Kidney (tissue), 14 donors: ENCODE results near the gene EDNRB. TPM values are rescaled to one million over a fixed set of nuclear protein-coding genes. Genes with fewer than 3 reads are reported as not detected.

Experiments used
- DNase-seq, 5 donors: peaks; one replicate each; pipeline ENCODE4 v3.0.0-alpha.2; 2013 to 2020
- FAIRE-seq: peaks from 2 replicates; lab custom pipeline; 2012; peaks lifted over from hg19 to GRCh38; lab: Jason Lieb, UNC
- H3K27ac ChIP-seq, 2 donors: one replicate each; pipeline ENCODE4 v1.7.0; 2013; ENCODE audit warnings: low read depth in 2 of 2, low read length in 2 of 2, inconsistent platforms in 1 of 2
- H3K27me3 ChIP-seq: one replicate; pipeline ENCODE4 v1.7.1; 2013; ENCODE audit warnings: low read length, inconsistent platforms; ENCODE audit not compliant: control insufficient read depth, insufficient read depth
- H3K36me3 ChIP-seq, 3 donors: one replicate each; pipeline versions ENCODE4 v1.7.0 to v1.7.1; 2013; ENCODE audit warnings: low read length in 3 of 3, control low read depth in 1 of 3, inconsistent platforms in 1 of 3; ENCODE audit not compliant: insufficient read depth in 3 of 3, control insufficient read depth in 2 of 3
- H3K4me1 ChIP-seq, 3 donors: one replicate each; pipeline versions ENCODE4 v1.7.0 to v1.7.1; 2013; ENCODE audit warnings: low read length in 3 of 3, inconsistent platforms in 1 of 3, low read depth in 1 of 3; ENCODE audit not compliant: control insufficient read depth in 2 of 3, insufficient read depth in 2 of 3
- H3K4me3 ChIP-seq, 3 donors: one replicate each; pipeline versions ENCODE4 v1.7.0 to v1.8.1; 2013; ENCODE audit warnings: low read length in 3 of 3, control low read depth in 1 of 3, inconsistent platforms in 1 of 3
- H3K9ac ChIP-seq, 3 donors: one replicate each; pipeline versions ENCODE4 v1.7.0 to v1.7.1; 2013; ENCODE audit warnings: low read length in 3 of 3, control low read depth in 1 of 3, inconsistent platforms in 1 of 3
- H3K9me3 ChIP-seq, 3 donors: one replicate each; pipeline versions ENCODE4 v1.7.0 to v1.7.1; 2013; ENCODE audit warnings: low read length in 3 of 3, control low read depth in 1 of 3, inconsistent platforms in 1 of 3; ENCODE audit not compliant: control insufficient read depth in 2 of 3, insufficient read depth in 1 of 3
- intact Hi-C: fragments of 100-400 bp; cut with DNase I; formaldehyde crosslinking; loops from one replicate; pipeline ENCODE4 v1.11.1; 2022
- polyA plus RNA-seq: library from polyadenylated mRNA; stranded (reverse); fragments of 350-450 nt; fragmentation: Illumina TruSeq; extraction: RNeasy Lipid Tissue Mini Kit (QIAGEN cat#74804); gene quantifications from one replicate; pipeline ENCODE4 v1.2.3, GENCODE V29; 2014; ENCODE audit warnings: low read depth, low replicate concordance; ENCODE audit not compliant: insufficient read depth
- total RNA-seq: library from RNA; stranded (reverse); fragmentation: NEBNext Ultra II Directional; extraction: Animal tissue kit (Norgen Biotek cat#: 25700); gene quantifications from one replicate; pipeline ENCODE4 v1.2.1, GENCODE V29; 2021
- TF ChIP-seq, protein P1 (sequence below): IDR thresholded peaks from 3 replicates; pipeline ENCODE4 v1.5.1; 2012; ENCODE audit warnings: mild to moderate bottlenecking, moderate library complexity, borderline replicate concordance; ENCODE audit not compliant: insufficient read depth; ENCODE audit errors: extremely low read depth
- donor health status: control.
- donor health status: control.
- donor health status: control.
- donor health status: control.
- donor health status: control.
- donor health status: DM: yes; HTN: yes; CAD: no.
- donor health status: Normal renal cell carcinoma (clear cell type).

EDNRB gene
- total and polyA plus RNA-seq, 2 donors from 2014 or later = 14.0 to 60.1 TPM

DNA sequence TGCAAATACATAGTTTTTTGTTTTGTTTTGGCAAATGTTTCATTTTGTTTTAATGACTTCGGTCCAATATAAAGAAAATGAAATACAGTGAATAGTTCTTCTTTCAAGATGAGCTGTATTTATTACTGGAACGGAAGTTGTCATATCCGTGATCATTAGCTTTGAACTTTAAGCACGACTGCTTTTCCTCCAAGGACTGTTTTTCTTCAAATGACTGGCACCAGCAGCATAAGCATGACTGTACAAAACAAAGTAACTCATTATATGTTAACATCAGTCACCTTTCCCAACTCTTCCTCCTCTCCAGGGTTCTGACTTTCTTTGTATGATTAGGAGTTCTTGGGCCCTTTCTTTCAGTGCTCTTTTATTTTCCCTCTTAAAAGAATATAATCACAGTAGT, 20.5 kb downstream of the EDNRB start:
- DNase-seq (peak in 1 of 5 donors; percentile 40), FAIRE-seq (peak; percentile 13)
- no peak overlapping the region for H3K4me3 ChIP-seq
- no peaks in the 10 kb centered on the region for H3K27me3 ChIP-seq
- H3K36me3 ChIP-seq = peaks cover 0 to 3% (median 0%) of the 10 kb centered on the region in 3 donors
- TF ChIP-seq, protein P1, sequence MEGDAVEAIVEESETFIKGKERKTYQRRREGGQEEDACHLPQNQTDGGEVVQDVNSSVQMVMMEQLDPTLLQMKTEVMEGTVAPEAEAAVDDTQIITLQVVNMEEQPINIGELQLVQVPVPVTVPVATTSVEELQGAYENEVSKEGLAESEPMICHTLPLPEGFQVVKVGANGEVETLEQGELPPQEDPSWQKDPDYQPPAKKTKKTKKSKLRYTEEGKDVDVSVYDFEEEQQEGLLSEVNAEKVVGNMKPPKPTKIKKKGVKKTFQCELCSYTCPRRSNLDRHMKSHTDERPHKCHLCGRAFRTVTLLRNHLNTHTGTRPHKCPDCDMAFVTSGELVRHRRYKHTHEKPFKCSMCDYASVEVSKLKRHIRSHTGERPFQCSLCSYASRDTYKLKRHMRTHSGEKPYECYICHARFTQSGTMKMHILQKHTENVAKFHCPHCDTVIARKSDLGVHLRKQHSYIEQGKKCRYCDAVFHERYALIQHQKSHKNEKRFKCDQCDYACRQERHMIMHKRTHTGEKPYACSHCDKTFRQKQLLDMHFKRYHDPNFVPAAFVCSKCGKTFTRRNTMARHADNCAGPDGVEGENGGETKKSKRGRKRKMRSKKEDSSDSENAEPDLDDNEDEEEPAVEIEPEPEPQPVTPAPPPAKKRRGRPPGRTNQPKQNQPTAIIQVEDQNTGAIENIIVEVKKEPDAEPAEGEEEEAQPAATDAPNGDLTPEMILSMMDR = no peak
- H3K4me1 ChIP-seq = peaks cover 0 to 2% (median 0%) of the 10 kb centered on the region in 3 donors
- H3K9me3 ChIP-seq = no peaks in the 10 kb centered on the region
- intact Hi-C loops = no loop called here
- H3K27ac ChIP-seq = peak overlapping the region; percentile 45 to 57
- no peak overlapping the region for H3K9ac ChIP-seq

GRCh38 chr13:77896977-77897376, 21.7 kb downstream of the EDNRB start:
- Histone ChIP-seq H3K4me3 (no peak overlapping the region), H3K27me3 (no peaks in the 10 kb centered on the region), H3K4me1 (peaks cover 0 to 2% (median 0%) of the 10 kb centered on the region in 3 donors), H3K27ac (peak overlapping the region; percentile 18 to 78), H3K36me3 (peaks cover 0 to 3% (median 0%) of the 10 kb centered on the region in 3 donors), H3K9ac (peak overlapping the region in 1 of 3 donors; percentile 29), H3K9me3 (no peaks in the 10 kb centered on the region)
- intact Hi-C loops = no loop called here
- FAIRE-seq (no peak), DNase-seq (no peak)
- TF ChIP-seq, protein P1 = no peak

DNA sequence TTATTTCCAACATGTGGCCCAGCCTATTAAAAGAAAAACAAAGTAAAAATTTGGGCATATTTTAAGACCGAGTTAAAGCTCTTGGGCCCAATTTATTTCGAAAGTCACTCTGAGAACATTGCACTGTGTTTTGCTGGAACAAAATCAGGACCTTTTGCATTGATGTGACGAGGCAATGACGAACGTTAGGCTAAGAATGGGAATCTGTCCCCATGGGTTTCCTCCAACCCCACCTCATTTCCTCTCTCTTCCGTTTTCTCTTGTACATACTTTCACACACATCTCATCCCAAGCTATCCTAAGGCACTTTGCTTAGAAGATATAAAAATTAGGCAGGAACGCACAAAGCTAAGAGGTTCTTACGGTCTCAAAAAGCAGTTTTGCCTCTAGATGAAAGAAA, 22.1 kb downstream of the EDNRB start:
- intact Hi-C loops = no loop called here
- FAIRE-seq (no peak), DNase-seq (peak in 1 of 5 donors; percentile 31)
- peak overlapping the region; percentile 18 to 78 for H3K27ac ChIP-seq
- TF ChIP-seq, protein P1 = no peak
- no peaks in the 10 kb centered on the region for H3K9me3 ChIP-seq
- H3K4me1 ChIP-seq = peaks cover 0 to 2% (median 0%) of the 10 kb centered on the region in 3 donors
- H3K9ac ChIP-seq = no peak overlapping the region
- peaks cover 0 to 3% (median 0%) of the 10 kb centered on the region in 3 donors for H3K36me3 ChIP-seq
- no peak overlapping the region for H3K4me3 ChIP-seq
- no peaks in the 10 kb centered on the region for H3K27me3 ChIP-seq

- Histone ChIP-seq H3K4me1 (peaks cover 0 to 2% (median 0%) of the 10 kb centered on the region in 3 donors), H3K4me3 (no peak overlapping the region), H3K36me3 (peaks cover 0 to under 1% (median 0%) of the 10 kb centered on the region in 3 donors), H3K9ac (no peak overlapping the region), H3K9me3 (no peaks in the 10 kb centered on the region), H3K27me3 (no peaks in the 10 kb centered on the region), H3K27ac (no peak overlapping the region)
- no peak for FAIRE-seq
- TF ChIP-seq, protein P1 = no peak
- intact Hi-C loops = no loop called here
- DNase-seq = no peak
These were observed 23.9 kb downstream of the EDNRB start for GRCh38 chr13:77894743-77895142.
